ENCODE results near the gene SYF2.

DNA sequence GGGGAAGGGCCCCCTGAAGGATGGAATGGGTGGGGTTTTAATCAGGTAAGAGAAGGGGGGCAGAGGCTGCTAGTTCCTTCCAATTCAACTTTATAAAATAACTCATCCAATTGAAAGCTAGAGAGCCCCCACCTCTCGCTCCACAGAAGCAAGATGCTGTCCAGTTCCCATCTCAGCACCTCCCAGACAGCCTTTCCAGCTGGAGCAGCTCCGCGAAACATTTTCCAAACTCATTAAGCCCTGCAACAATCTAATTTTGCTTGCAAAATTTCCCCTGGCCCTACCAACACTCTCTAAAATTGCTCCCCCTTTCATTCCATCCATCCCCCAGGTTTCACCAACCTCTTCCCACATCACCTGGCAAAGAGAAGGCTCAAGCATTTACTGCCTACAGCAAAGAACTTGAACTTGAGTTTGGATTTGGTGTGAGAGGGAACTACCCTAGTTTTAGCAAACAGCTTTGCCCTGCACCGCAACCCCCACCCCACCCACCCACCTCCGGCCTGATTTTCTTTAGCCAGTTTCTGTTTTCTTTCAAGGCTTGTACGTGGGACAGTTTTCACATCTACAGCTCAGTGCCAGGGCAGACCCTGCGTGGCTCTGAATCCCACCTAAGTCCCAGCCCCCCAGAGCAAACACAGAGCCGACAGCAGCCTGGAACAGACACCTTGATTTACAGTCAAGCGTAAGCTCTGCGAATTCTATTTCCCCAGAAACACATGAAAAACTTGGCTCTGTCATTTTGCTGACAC, 46.7 kb downstream of the SYF2 start:
- TF ChIP-seq POLR2AphosphoS5 (IDR thresholded peaks at IDR 0.05; ENCODE audit: borderline replicate concordance, low read depth, low read length) (no peak), EZH2 (IDR thresholded peaks at IDR 0.05) (no peak), FOXP2 (optimal IDR thresholded peaks at IDR 0.05; ENCODE audit: control extremely low read depth, extremely low read length, insufficient read depth) (no peak)
